Activated CD4-positive, alpha-beta T cell treated with anti-CD3 and anti-CD28 coated beads for 1 hour (primary cell): Measurements from ENCODE around the gene RBMY1J.
"Not testable (repeated sequence)": the region's sequence is repeated elsewhere in the genome, so short reads cannot be mapped to it uniquely, and the experiment has no call there.

Experiments
- DNase-seq: peaks from one replicate; pipeline ENCODE4 v3.0.0-alpha.2; 2020

RBMY1J gene

GRCh38 chrY:22403110-22403509 is at the start of gene RBMY1J:
Gene RBMY1J, plus strand, starts transcription at chrY:22403410. Its CDS starts 2,038 bp downstream, at chrY:22405448.
- not testable (repeated sequence) for DNase-seq

- no peak for DNase-seq
These were observed 35.8 kb upstream of the RBMY1J start for GRCh38 chrY:22367416-22367815.

GRCh38 chrY:22370623-22371022 is 32.6 kb upstream of the RBMY1J start:
- no peak for DNase-seq

GRCh38 chrY:22373494-22373893 is 29.7 kb upstream of the RBMY1J start:
- DNase-seq: no peak

- DNase-seq: not testable (repeated sequence)
These were observed 41.6 kb downstream of the RBMY1J start for GRCh38 chrY:22444718-22445396.

- DNase-seq: not testable (repeated sequence)
These were observed 52.3 kb downstream of the RBMY1J start for GRCh38 chrY:22455522-22455921.

GRCh38 chrY:22461962-22462361 is 58.8 kb downstream of the RBMY1J start:
- DNase-seq: not testable (repeated sequence)
